NCI-H1694 treated with DMSO at 0.1 percent for 48 hours (cell line): ENCODE data around the gene BBC3.
"Not testable (repeated sequence)": the region's sequence is repeated elsewhere in the genome, so short reads cannot be mapped to it uniquely, and the experiment has no call there.

Experiments used
- DNase-seq: peaks from one replicate; lab custom pipeline; 2025; lab: John Stamatoyannopoulos, UW

The BBC3 gene

GRCh38 chr19:47230921-47231214, at the start of gene BBC3:
Gene BBC3 (minus strand): TSS chr19:47231199. CDS start chr19:47228431, 2,768 bp downstream.
- DNase-seq, result no peak

- DNase-seq, result no peak
Observed at GRCh38 chr19:47280183-47280797, 49.3 kb upstream of the BBC3 start.

GRCh38 chr19:47276513-47276912, 45.5 kb upstream of the BBC3 start:
- DNase-seq, result not testable (repeated sequence)

- DNase-seq, result no peak
Observed at GRCh38 chr19:47275791-47276461, 44.9 kb upstream of the BBC3 start.

GRCh38 chr19:47274891-47275761, 44.1 kb upstream of the BBC3 start:
- no peak for DNase-seq

- DNase-seq, result peak; percentile 75
Observed at GRCh38 chr19:47274071-47274890, 43.3 kb upstream of the BBC3 start, which contains the start of gene INAFM1. Gene INAFM1 (plus strand): TSS chr19:47274885. CDS start chr19:47274920, 35 bp downstream.

GRCh38 chr19:47273313-47274070, 42.5 kb upstream of the BBC3 start:
- peak; percentile 68 for DNase-seq

- no peak for DNase-seq
Observed at GRCh38 chr19:47272448-47273312, 41.7 kb upstream of the BBC3 start.

GRCh38 chr19:47271949-47272348, 41.0 kb upstream of the BBC3 start:
- no peak for DNase-seq

GRCh38 chr19:47270408-47270807, 39.4 kb upstream of the BBC3 start:
- DNase-seq, result no peak

- no peak for DNase-seq
Observed at GRCh38 chr19:47269596-47269995, 38.6 kb upstream of the BBC3 start.

GRCh38 chr19:47268028-47268427, 37.0 kb upstream of the BBC3 start:
- no peak for DNase-seq

GRCh38 chr19:47267350-47267759, 36.4 kb upstream of the BBC3 start:
- DNase-seq, result no peak

GRCh38 chr19:47266401-47266941, 35.5 kb upstream of the BBC3 start:
- DNase-seq, result no peak

GRCh38 chr19:47264629-47265028, 33.6 kb upstream of the BBC3 start:
- DNase-seq, result no peak

- not testable (repeated sequence) for DNase-seq
Observed at GRCh38 chr19:47261946-47262793, 31.2 kb upstream of the BBC3 start.

- DNase-seq, result no peak
Observed at GRCh38 chr19:47260476-47260875, 29.5 kb upstream of the BBC3 start.

- DNase-seq, result no peak
Observed at GRCh38 chr19:47258895-47259555, 28.0 kb upstream of the BBC3 start.

GRCh38 chr19:47258434-47258833, 27.4 kb upstream of the BBC3 start:
- DNase-seq, result no peak
